ENCODE measurements around the gene KAT8. TPM values are rescaled to one million over a fixed set of nuclear protein-coding genes. Genes with fewer than 3 reads are reported as not detected.

Gene KAT8
- total and polyA plus RNA-seq, 2 of the 13 experiments (the other 11 are each of a cell fraction or from before 2014, with no cell fraction given) = 79.0 to 84.2 TPM

GRCh38 chr16:31106509-31107464 lies 10.7 kb upstream of the KAT8 start (continued):
- TF ChIP-seq KIAA2018 (CRISPR knock-in tag; IDR thresholded peaks at IDR 0.05; ENCODE audit: borderline replicate concordance) = no peak
- no peak for TF ChIP-seq HBP1 (CRISPR knock-in tag; IDR thresholded peaks at IDR 0.05; ENCODE audit: low read depth)
- TF ChIP-seq SMAD9 (CRISPR knock-in tag; IDR thresholded peaks at IDR 0.05) = no peak
- TF ChIP-seq TFDP1 (CRISPR knock-in tag; IDR thresholded peaks at IDR 0.05; ENCODE audit: borderline replicate concordance) = no peak
- TF ChIP-seq CEBPG (CRISPR knock-in tag; IDR thresholded peaks at IDR 0.05) = no peak
- TF ChIP-seq POGZ (CRISPR knock-in tag; IDR thresholded peaks at IDR 0.05) = 0 out of 2 replicates have a peak, but pooled peaks have one; percentile 49
- peak; percentile 58 for TF ChIP-seq ZFY (CRISPR knock-in tag; IDR thresholded peaks at IDR 0.05)
- no peak for TF ChIP-seq ETV5 (CRISPR knock-in tag; IDR thresholded peaks at IDR 0.05; ENCODE audit: borderline replicate concordance)
- no peak for TF ChIP-seq ZNF460 (CRISPR knock-in tag; IDR thresholded peaks at IDR 0.05; ENCODE audit: borderline replicate concordance)
- TF ChIP-seq MYNN (CRISPR knock-in tag; IDR thresholded peaks at IDR 0.05; ENCODE audit: low read depth) = no peak
- no peak for TF ChIP-seq ARID5B (CRISPR knock-in tag; IDR thresholded peaks at IDR 0.05)
- 0 out of 2 replicates have a peak, but pooled peaks have one; percentile 39 for TF ChIP-seq ADNP (CRISPR knock-in tag; IDR thresholded peaks at IDR 0.05)
- no peak for TF ChIP-seq SRF (IDR thresholded peaks at IDR 0.05; ENCODE audit: low read depth, low read length)

All from HepG2 (cell line).